Activated T-cell treated with anti-CD3 and anti-CD28 coated beads for 1 hour (primary cell): ENCODE results near the gene DHRS7.
"Not testable (repeated sequence)": the region's sequence is repeated elsewhere in the genome, so short reads cannot be mapped to it uniquely, and the experiment has no call there.

Experiments used
- DNase-seq: peaks from one replicate; pipeline ENCODE4 v3.0.0-alpha.2; 2020; ENCODE audit warnings: low read depth

The DHRS7 gene

GRCh38 chr14:60133487-60133886 lies 31.7 kb downstream of the DHRS7 start:
- DNase-seq = no peak

- DNase-seq = no peak
Measured at GRCh38 chr14:60125918-60126317, 39.3 kb downstream of the DHRS7 start.

- no peak for DNase-seq
Measured at GRCh38 chr14:60116181-60116580, 49.0 kb downstream of the DHRS7 start.

- DNase-seq = no peak
Measured at GRCh38 chr14:60114881-60115280, 50.3 kb downstream of the DHRS7 start.

- no peak for DNase-seq
Measured at GRCh38 chr14:60111732-60112131, 53.5 kb downstream of the DHRS7 start.

GRCh38 chr14:60107477-60107876 lies 57.7 kb downstream of the DHRS7 start:
- no peak for DNase-seq

- no peak for DNase-seq
Measured at GRCh38 chr14:60106339-60106738, 58.9 kb downstream of the DHRS7 start.

- no peak for DNase-seq
Measured at GRCh38 chr14:60102389-60102788, 62.8 kb downstream of the DHRS7 start.

GRCh38 chr14:60101786-60102185 lies 63.4 kb downstream of the DHRS7 start:
- DNase-seq = no peak

GRCh38 chr14:60099855-60100254 lies 65.3 kb downstream of the DHRS7 start:
- DNase-seq = not testable (repeated sequence)

GRCh38 chr14:60097974-60098373 lies 67.2 kb downstream of the DHRS7 start:
- no peak for DNase-seq

GRCh38 chr14:60095781-60096450 lies 69.3 kb downstream of the DHRS7 start:
- no peak for DNase-seq

- DNase-seq = no peak
Measured at GRCh38 chr14:60095231-60095630, 70.0 kb downstream of the DHRS7 start.

- DNase-seq = no peak
Measured at GRCh38 chr14:60094306-60094897, 70.8 kb downstream of the DHRS7 start.
